Activated CD4-positive, alpha-beta T cell treated with anti-CD3 and anti-CD28 coated beads, Interleukin-2, amount 50 U/mL, for 4 hours (primary cell): ENCODE data around the gene SPRR5.

Source experiments
- DNase-seq, 2 experiments: peaks; one replicate each; pipeline ENCODE4 v3.0.0-alpha.2; 2020

SPRR5 gene

DNA sequence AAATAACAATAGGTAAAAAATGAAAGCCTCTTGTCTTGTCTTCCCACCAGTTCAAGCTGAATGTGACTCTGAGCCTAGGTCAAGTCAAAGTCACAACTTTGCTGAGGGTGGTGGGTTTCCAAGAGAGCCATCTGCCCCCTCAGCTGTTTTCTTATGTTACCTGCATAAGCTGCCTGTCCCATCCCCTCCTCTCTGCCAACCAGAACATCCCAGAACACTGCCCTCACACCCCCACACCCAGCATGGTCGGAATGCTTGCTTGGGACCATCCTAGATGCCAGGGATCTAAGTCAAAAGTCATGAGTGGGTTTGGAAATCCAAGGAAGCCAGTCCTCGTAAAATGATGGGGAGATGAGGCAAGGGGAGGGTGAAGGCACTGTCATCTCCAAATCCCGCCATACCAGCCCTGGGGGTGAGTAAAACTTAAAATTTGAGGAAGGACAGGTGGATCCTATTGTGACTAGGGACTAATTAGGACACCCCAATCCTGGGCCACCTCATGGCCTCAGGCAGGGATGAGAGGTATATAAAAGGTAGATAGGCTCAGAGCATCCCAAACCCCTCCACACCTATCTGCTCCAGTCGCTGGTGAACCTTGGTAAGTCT lies at the start of gene SPRR5:
Gene SPRR5, plus strand, starts transcription at position 556 of the 606 bp plus-strand sequence. CDS start 1,349 bp downstream, outside the sequence.
- DNase-seq = no peak

- no peak for DNase-seq
Observed at GRCh38 chr1:152899027-152899426, 48.0 kb upstream of the SPRR5 start.

- no peak for DNase-seq
Observed at GRCh38 chr1:152899883-152900282, 47.1 kb upstream of the SPRR5 start.

GRCh38 chr1:152901631-152902030 lies 45.4 kb upstream of the SPRR5 start:
- no peak for DNase-seq

DNA sequence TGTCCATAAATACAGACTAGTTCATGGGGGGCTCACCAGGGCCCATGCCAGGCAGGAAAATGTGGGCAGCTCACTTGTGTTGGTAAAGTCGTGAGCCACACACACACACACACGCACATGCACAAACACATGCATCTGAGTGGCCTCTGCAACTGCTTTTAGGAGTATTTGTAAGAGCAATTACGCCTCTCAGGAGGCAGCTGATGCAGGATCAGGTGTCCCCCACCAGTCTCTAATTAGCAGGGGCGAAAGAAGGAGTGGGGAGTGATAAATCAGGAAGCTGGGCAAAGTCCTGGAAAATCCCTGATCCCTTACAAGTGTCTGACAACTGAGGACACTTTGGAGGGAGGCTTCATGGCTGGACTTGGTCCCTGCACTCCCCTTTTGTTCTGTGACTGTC lies 44.4 kb upstream of the SPRR5 start:
- no peak for DNase-seq

DNA sequence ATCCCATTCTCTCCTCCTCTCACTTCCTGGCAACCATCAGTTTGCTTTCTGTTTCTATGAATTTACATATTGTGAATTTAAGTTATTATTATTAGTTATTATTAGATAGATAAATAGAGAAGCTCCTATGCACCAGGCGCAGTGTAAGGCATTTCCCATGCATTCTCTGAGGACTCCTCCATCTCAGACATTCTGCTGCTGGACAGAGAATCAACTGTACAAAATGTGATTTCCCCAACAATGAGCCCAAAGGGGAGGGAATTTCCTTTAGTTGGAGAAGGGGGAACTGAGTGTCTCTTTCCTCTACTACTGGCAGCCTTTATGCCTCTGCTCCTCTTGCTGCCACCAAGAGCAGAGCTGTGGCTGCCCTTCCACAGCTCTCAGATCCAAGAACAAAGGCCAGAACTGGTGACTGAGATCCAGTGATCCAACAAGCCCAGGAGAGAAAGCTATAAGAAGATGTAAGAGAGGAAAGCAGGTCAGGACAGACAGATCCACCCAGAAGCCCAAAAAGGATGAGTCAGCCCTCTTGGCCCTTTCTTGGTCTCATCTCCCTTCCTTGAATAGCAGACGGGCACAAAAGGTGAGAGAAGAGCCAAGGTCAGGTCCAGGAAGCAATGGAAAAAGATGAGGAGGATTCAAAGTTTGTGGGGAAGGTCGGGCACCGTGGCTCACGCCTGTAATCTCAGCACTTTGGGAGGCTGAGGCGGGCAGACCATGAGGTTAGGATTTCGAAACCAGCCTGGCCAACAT lies 42.1 kb upstream of the SPRR5 start:
- no peak for DNase-seq

- DNase-seq = no peak
Observed at GRCh38 chr1:152906023-152906565, 40.9 kb upstream of the SPRR5 start.

- DNase-seq = no peak
Observed at GRCh38 chr1:152907686-152908601, 39.1 kb upstream of the SPRR5 start, which contains the start of gene IVL. Gene IVL, plus strand, starts transcription at chr1:152908546. Its CDS starts 1,252 bp downstream, at chr1:152909798.

GRCh38 chr1:152909206-152909605 lies 37.8 kb upstream of the SPRR5 start:
- no peak for DNase-seq

DNA sequence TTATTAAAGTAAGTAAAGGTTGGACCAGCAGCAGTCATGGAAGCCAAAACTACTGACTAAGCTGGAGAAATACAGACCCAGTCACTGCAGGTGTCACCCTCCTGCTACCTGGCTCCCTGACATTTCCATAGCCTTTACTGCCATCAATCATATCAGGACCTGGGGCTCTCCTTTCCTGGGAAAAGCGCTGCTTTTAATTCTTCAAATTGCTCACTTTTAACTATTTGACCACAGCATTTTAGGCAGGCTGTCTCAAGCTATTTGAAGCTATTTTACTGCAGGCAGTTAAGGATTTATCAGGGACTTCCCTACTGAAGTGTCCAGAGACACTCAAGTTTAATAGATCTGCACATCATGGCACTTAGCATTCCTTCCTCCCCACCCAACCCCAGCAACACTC lies 34.5 kb upstream of the SPRR5 start:
- no peak for DNase-seq

GRCh38 chr1:152912900-152913299 lies 34.1 kb upstream of the SPRR5 start:
- DNase-seq = no peak

DNA sequence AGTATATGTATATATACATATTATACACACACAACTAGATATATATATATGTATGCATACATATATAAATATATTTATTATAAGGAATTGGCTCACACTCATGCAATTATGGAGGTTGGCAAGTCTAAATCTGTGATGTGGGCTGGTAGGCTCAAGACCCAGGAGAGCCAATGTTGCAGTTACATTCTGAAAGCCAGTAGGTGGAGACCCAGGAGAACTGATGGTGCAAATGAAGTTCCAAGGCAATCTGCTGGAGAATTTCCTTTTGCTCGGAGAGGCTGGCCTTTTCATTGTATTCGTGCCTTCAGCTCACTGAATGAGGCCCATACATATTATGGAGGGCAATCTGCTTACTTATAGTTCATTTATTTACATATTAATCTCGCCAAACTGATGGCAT lies 29.2 kb upstream of the SPRR5 start:
- no peak for DNase-seq

- DNase-seq = no peak
Observed at GRCh38 chr1:152919071-152919470, 27.9 kb upstream of the SPRR5 start.

DNA sequence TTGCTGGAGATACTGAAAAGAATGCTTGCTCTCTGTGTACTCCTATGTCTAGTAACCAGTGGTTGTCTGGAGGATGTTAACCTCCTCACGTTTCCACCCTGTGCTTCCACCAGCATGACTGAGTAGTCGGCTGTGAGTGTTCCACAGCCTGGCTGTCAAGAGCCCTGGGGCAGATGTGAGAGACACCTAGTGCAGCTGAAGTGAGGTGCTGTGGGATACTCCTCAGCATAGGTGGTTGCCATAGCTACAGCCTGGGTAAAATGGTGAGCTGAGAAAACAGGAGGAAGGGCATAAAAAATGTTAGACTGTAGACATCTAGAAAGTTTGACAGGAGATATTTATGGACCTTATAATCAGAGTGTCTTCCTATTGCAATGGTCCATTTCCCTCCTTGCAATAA lies 22.8 kb upstream of the SPRR5 start:
- no peak for DNase-seq

DNA sequence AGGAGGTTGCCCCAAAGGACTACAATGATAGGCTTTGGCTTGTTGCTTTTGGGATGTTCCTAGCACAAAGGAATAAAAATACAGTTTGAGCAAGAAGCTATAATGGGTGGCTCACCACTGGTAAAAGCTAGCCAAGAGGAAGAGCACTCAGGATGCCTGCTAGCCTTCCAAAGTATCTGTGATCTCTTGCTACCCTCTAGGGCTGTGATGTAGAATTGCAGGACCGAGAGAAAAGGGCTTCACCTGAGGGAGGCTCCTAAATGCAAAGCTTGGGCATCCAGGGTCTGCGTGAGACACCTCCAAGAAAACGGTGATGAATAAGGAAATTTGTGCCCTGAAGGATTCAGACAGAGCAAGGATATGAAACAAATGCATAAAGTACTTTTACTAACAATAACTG lies 20.9 kb upstream of the SPRR5 start:
- DNase-seq = no peak

DNA sequence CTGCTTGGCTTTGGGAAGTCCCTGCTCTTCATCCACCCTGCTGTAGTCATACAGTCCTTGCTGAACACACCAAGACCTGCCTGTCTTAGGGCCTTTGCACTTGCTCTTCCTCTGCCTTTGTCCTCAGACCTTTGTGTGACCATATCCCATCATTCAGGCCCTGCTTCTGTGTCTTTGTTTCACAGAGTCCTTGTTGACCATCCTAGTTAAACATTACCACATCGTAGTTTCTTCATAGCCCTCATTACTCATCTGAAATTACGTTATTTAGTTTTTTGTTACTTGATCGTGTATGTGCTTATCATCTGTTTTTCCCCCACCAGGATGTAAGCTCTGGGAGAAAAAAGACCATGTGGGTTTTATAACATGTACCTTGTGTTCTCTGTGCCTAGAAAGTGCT lies 18.3 kb upstream of the SPRR5 start:
- DNase-seq = no peak

- no peak for DNase-seq
Observed at GRCh38 chr1:152932170-152932811, 14.7 kb upstream of the SPRR5 start.

- no peak for DNase-seq
Observed at GRCh38 chr1:152933196-152933595, 13.8 kb upstream of the SPRR5 start.

DNA sequence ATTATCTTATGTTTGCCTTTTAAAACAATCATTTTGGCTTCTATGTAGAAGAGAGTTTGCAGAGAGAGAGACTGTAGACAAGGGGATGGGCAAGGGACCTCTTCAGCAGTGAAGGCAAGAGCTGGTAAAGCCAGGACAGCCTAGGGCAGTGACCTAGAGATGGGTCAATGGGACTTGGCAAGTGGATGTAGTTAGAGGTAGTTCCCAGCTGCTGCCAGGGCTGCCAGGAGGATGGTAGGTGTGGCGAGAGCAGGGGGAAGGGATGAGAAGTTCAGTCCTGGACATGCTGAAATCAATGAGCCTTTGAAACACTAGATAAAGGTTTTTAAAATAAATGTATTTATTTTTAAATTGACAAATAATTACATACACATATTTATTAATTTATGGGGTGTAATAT lies 6.4 kb upstream of the SPRR5 start:
- no peak for DNase-seq

GRCh38 chr1:152941037-152941711 lies 5.8 kb upstream of the SPRR5 start:
- DNase-seq = no peak

DNA sequence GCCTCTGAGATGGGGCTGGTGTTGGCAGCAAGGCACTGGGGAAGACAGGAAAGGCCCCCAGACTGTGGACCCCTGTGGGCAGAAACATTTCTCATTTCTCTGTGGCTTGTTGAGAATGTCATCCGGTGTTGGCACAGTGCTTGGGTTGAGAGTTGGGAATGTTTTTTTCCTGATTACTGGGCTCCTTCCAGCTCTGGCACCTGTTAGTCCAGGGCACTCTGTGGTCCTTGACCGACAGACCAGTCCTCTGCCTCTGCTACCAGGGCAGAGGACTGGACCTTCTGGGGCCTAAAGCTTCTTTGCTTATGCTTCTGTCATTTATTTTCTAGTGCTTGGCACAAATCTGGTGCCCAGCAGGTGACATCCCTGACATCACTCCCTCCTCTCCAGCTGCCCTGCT lies 4.8 kb upstream of the SPRR5 start:
- no peak for DNase-seq

GRCh38 chr1:152946248-152946647 lies 758 bp upstream of the SPRR5 start:
- DNase-seq = no peak
